Ascending aorta (tissue), 2 donors: ENCODE results near the gene CENPL. TPM values are rescaled to one million over a fixed set of nuclear protein-coding genes. Genes with fewer than 3 reads are reported as not detected.
"Not testable (repeated sequence)": the region's sequence is repeated elsewhere in the genome, so short reads cannot be mapped to it uniquely, and the experiment has no call there.

Experiments used
- DNase-seq, 2 donors: peaks; one replicate each; pipeline ENCODE4 v3.0.0-alpha.2; 2019; ENCODE audit warnings: low spot score in 2 of 2
- H3K27ac ChIP-seq, 2 donors: fragments of 200-600 bp; sonication (generic); one replicate each; pipeline ENCODE4 v1.5.1; 2016 to 2017; ENCODE audit warnings: mild to moderate bottlenecking in 1 of 2
- H3K27me3 ChIP-seq: fragments of 200-600 bp; sonication (generic); one replicate; pipeline ENCODE4 v1.5.1; 2017
- H3K36me3 ChIP-seq, 2 donors: fragments of 200-600 bp; sonication (generic); one replicate each; pipeline ENCODE4 v1.5.1; 2016
- H3K4me1 ChIP-seq, 2 donors: fragments of 200-600 bp; sonication (generic); one replicate each; pipeline ENCODE4 v1.5.1; 2016 to 2017; ENCODE audit warnings: mild to moderate bottlenecking in 1 of 2
- H3K4me3 ChIP-seq, 2 donors: fragments of 200-600 bp; sonication (generic); one replicate each; pipeline ENCODE4 v1.5.1; 2016 to 2017; ENCODE audit warnings: mild to moderate bottlenecking in 1 of 2
- H3K9me3 ChIP-seq, 2 donors: fragments of 200-600 bp; sonication (generic); one replicate each; pipeline ENCODE4 v1.5.1; 2016
- intact Hi-C: fragments of 100-400 bp; cut with DNase I; formaldehyde crosslinking; loops from one replicate; pipeline ENCODE4 v1.15.1; 2023
- total RNA-seq: library from RNA; depleted of rRNA; stranded (reverse); fragments of >200 nt; gene quantifications from one replicate; pipeline ENCODE4 v1.1.0, GENCODE V29; 2016
- TF ChIP-seq, protein P1 (sequence below), 3 experiments: fragments of 200-600 bp in 2 of 3; fragments of 450-650 bp in 1 of 3; sonication (generic) in 2 of 3; IDR thresholded peaks; one replicate each; pipeline ENCODE4 v1.5.1; 2016 to 2019; ENCODE audit warnings: antibody characterized with exemption in 3 of 3, mild to moderate bottlenecking in 1 of 3, moderate library complexity in 1 of 3

Gene CENPL
- total RNA-seq, 1 donor from 2014 or later = 0.53 TPM

DNA sequence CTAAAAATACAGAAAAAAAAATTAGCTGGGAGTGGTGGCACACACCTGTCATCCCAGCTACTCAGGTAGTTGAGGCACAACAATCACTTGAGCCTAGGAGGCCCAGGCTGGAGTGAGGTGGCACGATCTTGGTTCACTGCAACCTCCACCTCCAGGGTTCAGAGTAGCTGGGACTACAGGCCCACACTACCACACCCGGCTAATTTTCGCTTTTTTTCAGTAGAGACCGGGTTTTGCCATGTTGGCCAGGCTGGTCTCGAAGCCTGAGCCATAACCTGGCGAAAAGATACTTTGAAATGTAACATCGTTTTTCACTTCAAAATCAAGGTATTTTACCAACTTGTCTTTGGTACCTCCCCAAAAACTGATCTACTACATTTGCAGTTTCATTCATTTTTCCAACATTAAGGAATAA lies 37.1 kb upstream of the CENPL start:
- TF ChIP-seq, protein P1, sequence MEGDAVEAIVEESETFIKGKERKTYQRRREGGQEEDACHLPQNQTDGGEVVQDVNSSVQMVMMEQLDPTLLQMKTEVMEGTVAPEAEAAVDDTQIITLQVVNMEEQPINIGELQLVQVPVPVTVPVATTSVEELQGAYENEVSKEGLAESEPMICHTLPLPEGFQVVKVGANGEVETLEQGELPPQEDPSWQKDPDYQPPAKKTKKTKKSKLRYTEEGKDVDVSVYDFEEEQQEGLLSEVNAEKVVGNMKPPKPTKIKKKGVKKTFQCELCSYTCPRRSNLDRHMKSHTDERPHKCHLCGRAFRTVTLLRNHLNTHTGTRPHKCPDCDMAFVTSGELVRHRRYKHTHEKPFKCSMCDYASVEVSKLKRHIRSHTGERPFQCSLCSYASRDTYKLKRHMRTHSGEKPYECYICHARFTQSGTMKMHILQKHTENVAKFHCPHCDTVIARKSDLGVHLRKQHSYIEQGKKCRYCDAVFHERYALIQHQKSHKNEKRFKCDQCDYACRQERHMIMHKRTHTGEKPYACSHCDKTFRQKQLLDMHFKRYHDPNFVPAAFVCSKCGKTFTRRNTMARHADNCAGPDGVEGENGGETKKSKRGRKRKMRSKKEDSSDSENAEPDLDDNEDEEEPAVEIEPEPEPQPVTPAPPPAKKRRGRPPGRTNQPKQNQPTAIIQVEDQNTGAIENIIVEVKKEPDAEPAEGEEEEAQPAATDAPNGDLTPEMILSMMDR (IDR thresholded peaks at IDR 0.05) = no peak

GRCh38 chr1:173860065-173860464 lies 35.4 kb upstream of the CENPL start:
- peaks cover 49 to 85% of the 10 kb centered on the region in 2 donors for H3K36me3 ChIP-seq
- no peaks in the 10 kb centered on the region for H3K27me3 ChIP-seq
- H3K4me1 ChIP-seq = no peaks in the 10 kb centered on the region
- TF ChIP-seq, protein P1 (IDR thresholded peaks at IDR 0.05) = no peak
- H3K27ac ChIP-seq = no peak overlapping the region
- no peak overlapping the region for H3K4me3 ChIP-seq
- intact Hi-C loops = loop anchor here (10.0 kb wide), 1 partner anchor 1165 kb away; the partner anchor contains the start of gene MRPS14
- DNase-seq = no peak
- H3K9me3 ChIP-seq = no peaks in the 10 kb centered on the region

More for the DNA sequence above, 37.1 kb upstream of the CENPL start:
- no peak for DNase-seq
- Histone ChIP-seq H3K9me3 (no peaks in the 10 kb centered on the region), H3K4me1 (peaks cover 0 to 3% of the 10 kb centered on the region in 2 donors), H3K27me3 (no peaks in the 10 kb centered on the region), H3K4me3 (no peak overlapping the region), H3K36me3 (peaks cover 46 to 87% of the 10 kb centered on the region in 2 donors), H3K27ac (no peak overlapping the region)
- intact Hi-C loops = loop anchor here (10.0 kb wide), 1 partner anchor 1163 kb away; the partner anchor contains the start of gene MRPS14

DNA sequence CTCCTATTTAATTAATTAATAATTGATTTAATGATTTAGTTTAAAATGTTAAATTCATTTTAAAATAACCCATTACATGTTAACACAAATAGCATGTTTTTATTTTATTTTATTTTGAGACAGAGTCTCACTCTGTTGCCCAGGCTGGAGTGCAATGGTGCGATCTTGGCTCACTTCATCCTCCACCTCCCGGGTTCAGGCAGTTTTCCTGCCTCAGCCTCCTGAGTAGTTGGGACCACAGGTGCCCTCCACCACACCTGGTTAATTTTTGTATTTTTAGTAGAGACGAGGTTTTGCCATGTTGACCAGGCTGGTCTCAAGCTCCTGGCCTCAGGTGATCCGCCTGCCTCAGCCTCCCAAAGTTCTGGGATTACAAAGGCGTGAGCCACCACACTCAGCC lies 34.9 kb upstream of the CENPL start:
- H3K9me3 ChIP-seq, H3K4me3 ChIP-seq, H3K27ac ChIP-seq, H3K4me1 ChIP-seq, DNase-seq, intact Hi-C loops, H3K27me3 ChIP-seq: not testable (repeated sequence)
- H3K36me3 ChIP-seq = peaks cover 44 to 80% of the 10 kb centered on the region in 2 donors

- intact Hi-C loops = no loop called here
- H3K27me3 ChIP-seq = no peaks in the 10 kb centered on the region
- H3K4me1 ChIP-seq = no peaks in the 10 kb centered on the region
- no peak overlapping the region for H3K4me3 ChIP-seq
- DNase-seq = no peak
- H3K27ac ChIP-seq = no peak overlapping the region
- TF ChIP-seq, protein P1 (IDR thresholded peaks at IDR 0.05) = no peak
- peaks cover 29 to 71% of the 10 kb centered on the region in 2 donors for H3K36me3 ChIP-seq
- H3K9me3 ChIP-seq = no peaks in the 10 kb centered on the region
Measured at GRCh38 chr1:173857363-173857917, 32.8 kb upstream of the CENPL start.

DNA sequence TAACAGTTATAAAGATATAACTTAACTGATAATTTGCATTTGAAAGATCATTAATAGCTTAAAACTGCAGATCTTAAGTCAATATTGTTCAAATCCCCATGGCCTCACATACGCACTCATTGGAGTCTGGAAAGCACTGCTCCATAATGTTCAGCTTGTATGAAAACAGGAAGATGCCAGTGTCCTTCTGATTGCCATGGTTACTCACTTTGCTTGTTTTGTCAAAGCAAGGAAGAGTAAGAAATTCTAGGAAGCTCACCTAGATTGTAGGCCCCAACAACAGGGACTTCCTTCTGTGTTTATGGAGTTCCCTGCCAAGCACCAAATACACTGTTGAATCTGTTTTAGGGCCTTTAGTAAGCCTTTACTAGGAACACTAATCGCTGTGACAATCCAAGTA lies 32.2 kb upstream of the CENPL start:
- Histone ChIP-seq H3K9me3 (no peaks in the 10 kb centered on the region), H3K4me1 (no peaks in the 10 kb centered on the region), H3K27me3 (no peaks in the 10 kb centered on the region), H3K36me3 (peaks cover 31 to 71% of the 10 kb centered on the region in 2 donors), H3K27ac (no peak overlapping the region), H3K4me3 (no peak overlapping the region)
- TF ChIP-seq, protein P1 (IDR thresholded peaks at IDR 0.05) = no peak
- intact Hi-C loops = no loop called here
- no peak for DNase-seq

GRCh38 chr1:173856014-173856413 lies 31.3 kb upstream of the CENPL start:
- peaks cover 30 to 72% of the 10 kb centered on the region in 2 donors for H3K36me3 ChIP-seq

More at GRCh38 chr1:173856014-173856413, 31.3 kb upstream of the CENPL start:
- H3K4me1 ChIP-seq = no peaks in the 10 kb centered on the region
- H3K9me3 ChIP-seq = no peaks in the 10 kb centered on the region
- no peak overlapping the region for H3K4me3 ChIP-seq
- intact Hi-C loops = no loop called here
- H3K27me3 ChIP-seq = no peaks in the 10 kb centered on the region
- no peak overlapping the region for H3K27ac ChIP-seq
- TF ChIP-seq, protein P1 (IDR thresholded peaks at IDR 0.05) = no peak
- no peak for DNase-seq
